ENCODE measurements around the gene LINGO4.
"Not testable (repeated sequence)": the region's sequence is repeated elsewhere in the genome, so short reads cannot be mapped to it uniquely, and the experiment has no call there.

The LINGO4 gene

GRCh38 chr1:151811181-151811580 is 6.0 kb upstream of the LINGO4 start:
- DNase-seq: no peak

DNA sequence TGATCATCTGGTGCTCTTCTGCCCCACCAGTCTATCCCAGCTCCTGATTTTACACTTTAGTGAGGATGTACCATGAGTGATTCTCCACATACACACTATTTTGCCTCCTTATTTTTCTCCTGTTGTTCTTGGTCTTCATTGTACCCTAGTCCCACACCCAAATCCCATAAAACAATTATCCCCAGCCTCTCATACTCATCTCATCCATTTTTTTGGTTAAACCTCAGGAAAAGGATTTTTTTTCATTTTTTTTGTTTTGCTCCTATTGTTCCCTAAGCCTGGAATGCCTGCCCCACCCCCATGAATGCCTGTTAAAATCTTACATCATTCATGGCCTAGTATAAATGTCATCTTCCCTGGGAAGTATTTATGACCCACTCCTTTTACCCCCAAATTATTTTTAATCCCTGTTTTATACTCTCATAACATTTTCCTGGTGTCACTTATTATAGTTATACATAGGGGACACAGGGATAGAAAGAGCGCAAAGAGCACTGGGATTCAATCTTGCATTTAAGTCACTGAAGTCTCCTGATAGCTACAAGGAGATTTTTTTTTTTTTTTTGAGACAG is 4.9 kb upstream of the LINGO4 start:
- no peak for DNase-seq

DNA sequence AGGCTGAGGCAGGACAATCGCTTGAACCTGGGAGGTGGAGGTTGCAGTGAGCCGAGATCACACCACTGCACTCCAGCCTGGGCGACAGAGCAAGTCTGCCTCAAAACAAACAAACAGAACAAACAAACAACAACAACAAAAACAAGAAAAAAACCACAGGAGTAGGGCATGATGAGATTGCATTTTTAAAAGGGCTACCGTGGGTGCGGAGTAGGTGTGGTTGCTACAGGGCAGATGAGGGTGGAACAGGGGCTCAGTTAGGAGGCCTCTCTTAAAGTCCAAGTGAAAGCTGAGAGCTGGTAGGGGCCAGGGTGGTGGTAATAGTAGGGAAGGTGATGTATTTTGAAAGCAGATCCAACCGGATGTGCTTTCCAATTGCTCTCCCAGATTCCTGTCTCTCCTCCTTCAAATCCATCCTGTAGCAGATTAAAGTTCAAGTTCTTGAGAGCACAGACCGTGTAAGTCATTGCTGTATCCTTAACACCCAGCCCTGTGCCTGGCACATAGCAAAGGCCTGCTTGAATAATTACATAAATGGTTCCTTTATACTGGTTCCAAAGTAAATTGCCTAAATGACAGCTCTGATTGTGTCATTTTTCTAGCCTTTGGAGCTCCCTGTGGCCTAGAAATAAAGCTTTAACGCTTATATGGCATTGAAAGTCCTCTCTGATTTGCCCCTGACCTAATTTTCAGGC is 4.2 kb upstream of the LINGO4 start:
- no peak for DNase-seq

DNA sequence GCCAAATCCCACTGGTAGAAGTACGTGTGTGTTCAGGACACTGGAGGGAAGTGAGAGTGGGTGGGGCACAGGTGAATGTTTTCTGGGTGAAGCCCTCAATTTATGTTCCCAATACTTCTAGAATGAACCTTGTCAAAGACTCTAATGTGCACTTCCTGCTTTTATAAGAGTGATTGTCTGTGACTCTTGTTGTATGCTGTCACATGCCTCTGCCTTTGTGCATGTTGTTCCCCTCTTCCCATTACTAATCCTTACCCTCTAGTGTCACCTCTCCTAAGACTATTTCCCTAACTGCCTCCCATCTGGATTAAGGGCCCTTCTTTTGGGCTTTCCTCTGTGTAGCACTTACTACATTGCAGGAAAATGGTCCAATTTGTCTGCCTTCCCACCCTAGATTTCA is 2.5 kb upstream of the LINGO4 start:
- peak in 1 of 2 donors; percentile 42 for DNase-seq

GRCh38 chr1:151807131-151807530 is 1.9 kb upstream of the LINGO4 start:
- no peak for DNase-seq

DNA sequence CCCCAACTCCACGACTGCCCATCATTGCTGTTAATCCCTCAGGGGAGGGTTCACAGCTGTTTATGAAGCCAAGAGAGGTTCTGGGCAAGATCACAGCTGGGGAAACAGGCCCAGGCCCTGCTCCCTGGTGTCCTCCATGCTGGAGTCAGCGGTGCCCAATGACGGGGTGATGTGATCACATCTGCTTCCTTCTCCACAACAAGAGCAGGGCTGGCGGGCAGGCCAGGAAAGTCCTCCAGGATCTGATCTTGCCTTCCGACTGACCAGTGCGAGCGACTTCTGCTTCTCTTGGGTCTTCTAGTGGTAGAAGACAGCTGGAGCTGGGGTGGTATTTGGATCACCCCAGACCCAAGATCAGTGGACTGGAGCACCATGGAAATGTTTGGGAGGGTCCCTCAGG is 951 bp upstream of the LINGO4 start:
- no peak for DNase-seq

DNA sequence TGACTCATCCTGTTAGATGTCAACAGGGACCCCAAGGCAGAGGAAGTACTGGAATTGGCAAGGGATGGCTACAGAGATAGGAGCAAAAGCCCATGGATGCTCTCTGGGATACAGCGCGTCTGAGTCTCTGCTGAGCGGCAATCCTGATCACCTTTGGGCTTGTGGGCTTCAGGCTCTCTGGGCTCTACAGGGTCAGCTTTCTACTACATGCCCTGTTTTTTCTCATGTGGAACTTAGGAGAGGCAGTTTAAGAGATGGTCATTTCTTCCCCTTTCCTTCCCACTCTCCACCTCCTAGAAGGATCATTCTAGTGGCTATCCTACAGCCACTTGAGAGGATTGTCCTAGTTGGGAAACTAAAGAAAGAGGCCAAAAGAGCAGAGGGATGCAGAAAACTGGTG is 1.3 kb downstream of the LINGO4 start:
- DNase-seq: no peak

DNA sequence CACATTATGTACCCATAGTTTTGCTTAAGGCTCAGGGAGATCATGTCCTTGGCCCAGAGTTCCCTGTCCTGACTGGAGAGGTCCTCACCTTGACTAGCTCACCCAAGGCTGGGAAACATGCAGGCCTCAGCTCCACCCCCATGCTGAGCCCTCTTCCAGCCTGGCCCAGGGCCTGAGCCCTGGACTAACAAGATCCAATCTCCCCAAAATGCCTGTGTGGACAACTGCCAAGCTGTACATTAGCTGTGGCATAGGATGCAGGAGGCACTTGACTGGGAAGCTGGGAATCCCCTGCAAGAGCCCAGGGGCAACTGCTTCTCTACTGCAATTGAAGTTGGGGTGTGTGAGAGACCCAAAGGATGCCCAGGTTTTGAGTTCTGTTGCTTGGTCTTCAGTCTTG is 2.1 kb downstream of the LINGO4 start:
- DNase-seq: no peak

- DNase-seq: no peak
Observed at GRCh38 chr1:151802372-151802771, 2.8 kb downstream of the LINGO4 start.

DNA sequence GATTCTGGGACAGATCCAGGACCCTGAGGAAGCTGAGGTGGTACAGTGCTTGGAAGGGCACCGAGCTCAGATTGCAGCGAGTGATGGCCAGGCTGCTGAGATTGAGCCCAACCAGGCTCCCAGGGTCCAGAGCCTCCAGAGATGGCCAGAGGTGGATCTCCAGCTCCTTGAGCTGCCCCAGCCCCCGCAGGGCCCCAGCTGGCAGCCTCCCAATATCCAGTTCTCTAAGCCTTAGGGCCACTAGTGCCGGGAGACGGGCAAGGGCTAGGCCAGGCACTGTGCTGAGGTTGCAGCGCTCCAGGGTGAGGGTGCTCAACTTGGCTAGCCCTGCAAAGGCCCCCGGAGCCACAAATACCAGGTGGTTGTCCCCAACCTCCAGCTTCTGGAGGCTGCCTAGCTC is 3.4 kb downstream of the LINGO4 start:
- no peak for DNase-seq

DNA sequence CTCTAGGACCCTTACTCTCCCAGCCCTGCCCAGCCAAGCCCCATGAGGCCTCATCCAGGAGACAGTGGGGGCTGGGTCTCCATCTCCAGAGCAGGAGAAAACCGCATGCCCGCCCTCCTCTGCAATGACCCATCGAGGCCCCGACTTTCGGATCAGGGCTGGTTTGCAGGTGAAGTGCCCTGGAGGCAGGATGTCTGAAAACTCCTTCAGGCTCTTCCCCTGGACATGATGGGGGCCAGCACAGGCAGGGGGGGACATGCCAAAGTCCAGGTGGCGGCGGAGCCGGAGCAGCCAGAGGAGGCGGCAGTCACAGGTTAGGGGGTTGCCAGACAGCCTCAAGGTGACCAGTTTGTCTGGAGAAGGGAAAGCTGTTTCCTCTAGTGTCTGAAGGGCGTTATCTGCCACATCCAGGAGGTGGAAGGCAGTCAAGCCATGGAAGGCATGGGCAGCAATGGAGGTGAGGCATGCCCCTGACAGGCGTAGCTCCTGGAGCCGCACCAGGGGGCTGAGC is 3.9 kb downstream of the LINGO4 start:
- DNase-seq: no peak

DNA sequence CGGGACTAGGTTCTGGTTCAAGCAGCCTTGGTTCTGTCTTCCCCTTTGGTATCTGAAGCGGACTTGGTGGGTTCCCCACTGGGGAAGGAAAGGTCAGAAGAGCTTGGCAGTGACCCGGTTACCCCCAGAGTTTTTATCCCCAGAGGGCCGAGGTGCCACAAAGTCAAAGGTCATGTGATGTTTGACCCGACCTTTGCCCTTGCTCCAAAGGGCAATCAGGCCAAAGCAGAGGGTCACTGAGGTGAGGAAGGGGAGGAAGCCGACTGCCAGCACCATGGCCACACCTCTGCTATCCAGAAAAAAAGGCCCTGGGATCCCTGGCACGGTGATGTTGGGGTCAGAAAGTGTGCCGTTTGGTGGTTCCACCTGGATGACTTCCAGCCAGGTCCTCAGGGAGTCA is 4.4 kb downstream of the LINGO4 start:
- no peak for DNase-seq

GRCh38 chr1:151799179-151800022 is 5.8 kb downstream of the LINGO4 start:
- no peak for DNase-seq

DNA sequence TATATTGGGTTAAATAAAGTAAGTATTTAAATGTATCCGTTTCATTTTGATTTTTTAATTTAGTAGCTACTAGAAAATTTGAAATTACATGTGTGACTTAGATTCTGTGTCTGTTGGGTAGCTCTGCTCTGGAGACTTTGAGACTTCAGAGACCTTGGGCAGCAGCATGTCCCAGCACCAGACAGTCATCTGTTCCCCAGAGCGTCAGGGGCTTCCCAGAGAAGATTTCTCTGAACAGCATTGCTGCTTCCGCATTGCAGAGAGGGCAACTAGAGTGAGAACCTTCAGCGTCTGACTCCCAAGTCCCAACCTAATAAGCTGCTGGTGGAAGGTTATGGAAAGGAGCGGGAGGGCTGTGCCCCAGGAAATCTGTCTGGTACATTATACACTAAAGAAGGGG is 6.6 kb downstream of the LINGO4 start:
- DNase-seq: no peak

DNA sequence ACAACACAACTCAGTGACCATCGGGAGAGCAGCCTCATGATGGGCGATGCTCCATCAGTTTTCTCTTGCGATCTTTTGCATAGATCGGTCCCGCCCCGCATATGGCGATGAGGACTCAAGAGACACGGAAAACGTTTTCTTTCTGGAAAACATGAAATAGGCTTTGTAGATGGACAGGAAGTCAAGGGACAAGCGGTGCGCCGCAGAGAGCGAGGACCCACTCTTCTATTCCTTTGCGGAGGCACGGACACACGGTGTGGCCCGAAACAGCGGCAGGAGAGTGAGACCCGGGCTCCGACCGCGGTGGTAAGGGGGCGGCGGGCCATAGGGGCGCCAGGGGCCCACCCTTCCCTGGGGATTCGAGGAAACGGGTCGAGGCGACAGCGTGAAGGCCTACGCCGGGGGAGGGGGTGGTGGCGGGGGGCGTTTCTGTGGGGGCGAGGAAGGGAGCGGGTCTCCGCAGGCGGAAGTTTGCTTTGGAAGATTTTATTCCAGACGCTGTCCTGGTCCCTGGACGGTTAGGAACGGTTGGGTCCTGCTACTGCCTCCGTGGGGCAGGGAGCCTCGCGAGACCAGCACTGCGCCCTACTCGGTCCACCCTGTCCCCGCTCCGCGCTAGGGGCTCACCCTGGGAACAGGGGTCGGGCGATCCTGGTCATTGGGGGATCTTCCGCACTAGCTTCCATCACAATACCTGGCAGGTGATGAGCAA is 14.1 kb downstream of the LINGO4 start:
- peak in 1 of 2 donors; percentile 21 for DNase-seq

GRCh38 chr1:151790071-151790939 is 14.9 kb downstream of the LINGO4 start, which contains the start of gene TDRKH:
Gene TDRKH (minus strand): TSS chr1:151790500. CDS start chr1:151783022, 7,478 bp downstream.
- DNase-seq: peak; percentile 98 to 99

DNA sequence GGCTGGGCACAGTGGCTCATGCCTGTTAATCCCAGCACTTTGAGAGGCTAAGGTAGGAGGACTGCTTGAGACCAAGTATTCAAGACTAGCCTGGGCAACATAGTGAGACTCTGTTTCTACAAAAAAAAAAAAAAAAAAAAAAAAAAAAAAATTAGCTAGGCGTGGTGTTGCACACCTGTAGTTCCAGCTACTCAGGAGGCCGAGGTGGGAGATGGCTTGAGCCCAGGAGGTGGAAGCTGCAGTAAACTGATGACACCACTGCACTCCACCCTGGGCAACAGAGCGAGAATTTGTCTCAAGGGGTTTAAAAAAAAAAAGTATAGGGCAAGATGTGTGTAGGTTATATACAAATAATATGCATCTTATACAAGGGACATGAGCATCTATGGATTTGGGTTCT is 17.5 kb downstream of the LINGO4 start:
- no peak for DNase-seq

- peak in 1 of 2 donors; percentile 39 for DNase-seq
Observed at GRCh38 chr1:151783796-151784195, 21.4 kb downstream of the LINGO4 start.

DNA sequence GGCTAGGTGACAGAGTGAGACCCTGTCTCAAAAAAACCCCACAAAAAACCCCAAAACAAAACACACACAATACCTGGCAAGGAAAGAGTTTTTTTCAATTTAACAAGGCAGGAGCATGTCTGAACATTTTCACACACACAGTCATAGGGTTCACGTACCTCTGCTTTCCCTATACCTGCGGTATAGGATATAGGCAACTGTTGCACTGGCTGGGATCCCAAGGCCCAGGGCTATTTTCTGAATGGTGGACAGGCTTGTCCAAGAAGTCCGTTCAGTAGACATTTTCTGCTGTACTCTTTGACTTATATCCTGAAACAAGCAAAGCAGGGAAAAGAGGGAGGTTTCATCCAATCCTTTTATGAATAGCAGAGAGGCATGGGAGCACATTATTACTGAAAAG is 22.5 kb downstream of the LINGO4 start:
- no peak for DNase-seq

- not testable (repeated sequence) for DNase-seq
Observed at GRCh38 chr1:151782026-151782425, 23.2 kb downstream of the LINGO4 start.

DNA sequence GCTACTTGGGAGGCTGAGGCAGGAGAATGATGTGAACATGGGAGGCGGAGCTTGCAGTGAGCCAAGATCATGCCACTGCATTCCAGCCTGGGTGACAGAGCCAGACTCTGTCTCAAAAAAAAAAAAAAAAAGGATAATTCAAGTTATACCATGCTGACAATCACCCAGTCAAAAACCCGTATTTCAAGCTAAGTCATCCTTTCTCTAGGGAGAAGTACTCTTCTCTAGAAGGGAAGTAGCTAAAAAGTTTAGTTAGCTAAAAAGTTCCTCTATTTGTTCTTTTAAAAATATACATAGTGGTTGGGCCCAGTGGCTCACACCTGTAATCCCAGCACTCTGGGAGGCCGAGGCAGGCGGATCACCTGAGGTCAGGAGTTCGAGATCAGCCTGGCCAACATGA is 24.5 kb downstream of the LINGO4 start:
- DNase-seq: peak; percentile 23 to 34

GRCh38 chr1:151779852-151780251 is 25.4 kb downstream of the LINGO4 start:
- DNase-seq: no peak

Measured in inflammatory macrophage treated with lipopolysaccharide for 1 hour (primary cell).